Erythroblast (primary cell): ENCODE results near the gene SBNO2.

Experiments
- DNase-seq, 2 experiments: peaks; one replicate each; lab custom pipeline; 2025; lab: John Stamatoyannopoulos, UW
- GATA1 ChIP-seq: IDR thresholded peaks from 2 replicates; pipeline ENCODE4 v1.6.1; 2011; ENCODE audit warnings: low read depth, mild to moderate bottlenecking, control low read depth, low read length, moderate library complexity
- POLR2A ChIP-seq: IDR thresholded peaks from 2 replicates; pipeline ENCODE4 v1.6.1; 2011; ENCODE audit warnings: mild to moderate bottlenecking, low read length

SBNO2 gene

DNA sequence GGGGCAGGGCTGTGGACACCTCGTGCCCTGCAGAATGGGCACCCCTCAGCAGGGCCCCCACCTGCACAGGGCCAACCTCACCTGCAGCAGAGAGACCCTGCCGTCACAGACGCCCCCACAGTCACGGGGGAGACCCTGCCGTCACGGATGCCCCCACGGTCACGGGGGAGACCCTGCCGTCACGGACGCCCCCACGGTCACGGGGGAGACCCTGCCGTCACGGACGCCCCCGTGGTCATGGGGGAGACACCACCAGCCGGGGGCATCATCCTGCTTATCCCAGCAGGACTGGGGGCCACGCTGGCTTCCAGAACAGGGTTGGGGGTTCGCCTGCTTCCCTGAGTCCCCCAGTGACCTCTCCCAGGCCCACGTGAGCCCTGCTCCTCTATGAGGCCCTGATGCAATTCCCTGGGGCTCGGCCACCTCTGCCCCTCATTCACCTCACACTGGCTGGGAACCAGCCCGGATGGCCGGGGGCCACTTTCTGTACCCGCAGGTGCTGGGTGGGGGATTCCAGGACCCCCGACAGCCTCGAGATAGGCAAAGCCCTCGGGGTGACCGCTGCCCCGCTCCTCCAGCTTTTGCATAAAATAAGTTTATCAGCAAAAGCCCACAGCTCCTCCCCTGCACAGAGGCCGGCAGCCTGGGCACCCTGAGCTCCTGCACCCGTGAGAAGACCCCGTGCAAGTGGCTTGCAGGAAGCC is 23.6 kb downstream of the SBNO2 start:
- TF ChIP-seq GATA1: no peak
- TF ChIP-seq POLR2A: no peak
- no peak for DNase-seq

DNA sequence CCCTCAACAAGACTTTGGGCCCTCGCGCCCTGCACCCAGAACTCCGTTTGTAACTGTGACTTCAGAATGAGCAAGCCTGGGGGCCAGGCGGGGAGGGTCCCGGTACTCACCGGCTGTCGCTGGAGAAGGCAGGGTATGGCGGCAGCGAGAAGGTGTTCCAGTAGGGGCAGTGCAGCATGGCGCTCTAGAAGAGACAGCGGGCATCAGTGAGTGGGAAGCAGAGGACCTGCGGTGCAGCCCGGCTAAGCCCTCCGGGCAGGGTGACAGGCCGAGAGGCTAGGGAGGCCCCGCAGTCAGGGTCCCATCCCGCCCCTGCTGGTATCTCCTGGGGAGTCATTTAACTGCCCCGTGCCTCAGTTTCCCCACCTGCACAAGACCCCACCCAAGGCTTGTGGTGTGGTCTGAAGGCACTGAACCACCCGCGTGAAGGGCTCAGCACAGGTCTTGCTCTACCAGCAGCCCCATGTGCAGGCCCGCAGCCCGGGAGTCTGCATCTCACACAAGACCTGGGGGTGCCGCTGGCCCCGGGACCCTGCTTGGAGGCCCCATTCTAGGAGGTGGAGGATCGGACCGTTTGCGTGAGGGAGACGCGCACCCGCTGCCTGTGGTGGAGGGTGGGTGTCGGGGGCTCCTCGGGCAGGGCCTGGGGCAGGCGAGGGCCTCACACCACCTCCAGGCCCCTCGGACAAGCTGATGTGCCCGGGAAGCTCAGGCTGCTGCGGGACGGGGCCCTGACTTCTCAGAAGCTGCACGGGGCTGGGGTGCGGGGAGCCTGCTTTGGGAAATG is 24.6 kb downstream of the SBNO2 start:
- TF ChIP-seq POLR2A (no peak), GATA1 (no peak)
- no peak for DNase-seq

DNA sequence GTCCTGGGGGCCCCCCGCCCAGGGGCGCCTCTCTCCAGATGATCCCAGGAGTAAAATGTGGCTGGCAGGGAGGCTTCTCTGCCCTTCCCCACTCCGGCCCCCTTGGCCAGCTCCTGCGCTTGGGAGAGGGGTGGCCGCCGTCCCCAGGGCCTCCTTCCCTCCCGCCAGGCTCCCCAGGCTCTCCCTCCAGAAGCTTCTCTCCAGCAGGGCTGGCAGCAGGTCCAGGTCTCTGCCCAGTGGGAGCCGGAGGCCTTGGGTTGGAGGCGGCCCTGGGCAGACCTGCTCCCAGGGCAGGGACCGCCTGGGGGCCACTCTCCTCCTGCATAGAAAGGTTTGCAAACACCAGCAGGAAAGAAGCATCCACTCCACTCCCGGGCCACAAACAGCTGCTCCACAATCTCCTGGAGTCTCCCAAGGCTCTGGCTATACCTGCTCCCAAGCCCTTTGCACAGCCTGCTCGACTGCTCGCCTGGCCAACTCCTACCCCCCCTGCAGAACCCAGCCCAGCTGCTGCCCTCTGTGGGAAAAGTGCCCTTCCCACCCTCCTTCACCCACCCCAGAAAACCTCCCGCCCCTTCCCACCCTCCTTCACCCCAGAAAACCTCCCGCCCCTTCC is 26.0 kb downstream of the SBNO2 start:
- TF ChIP-seq POLR2A: no peak
- TF ChIP-seq GATA1: no peak
- no peak for DNase-seq

DNA sequence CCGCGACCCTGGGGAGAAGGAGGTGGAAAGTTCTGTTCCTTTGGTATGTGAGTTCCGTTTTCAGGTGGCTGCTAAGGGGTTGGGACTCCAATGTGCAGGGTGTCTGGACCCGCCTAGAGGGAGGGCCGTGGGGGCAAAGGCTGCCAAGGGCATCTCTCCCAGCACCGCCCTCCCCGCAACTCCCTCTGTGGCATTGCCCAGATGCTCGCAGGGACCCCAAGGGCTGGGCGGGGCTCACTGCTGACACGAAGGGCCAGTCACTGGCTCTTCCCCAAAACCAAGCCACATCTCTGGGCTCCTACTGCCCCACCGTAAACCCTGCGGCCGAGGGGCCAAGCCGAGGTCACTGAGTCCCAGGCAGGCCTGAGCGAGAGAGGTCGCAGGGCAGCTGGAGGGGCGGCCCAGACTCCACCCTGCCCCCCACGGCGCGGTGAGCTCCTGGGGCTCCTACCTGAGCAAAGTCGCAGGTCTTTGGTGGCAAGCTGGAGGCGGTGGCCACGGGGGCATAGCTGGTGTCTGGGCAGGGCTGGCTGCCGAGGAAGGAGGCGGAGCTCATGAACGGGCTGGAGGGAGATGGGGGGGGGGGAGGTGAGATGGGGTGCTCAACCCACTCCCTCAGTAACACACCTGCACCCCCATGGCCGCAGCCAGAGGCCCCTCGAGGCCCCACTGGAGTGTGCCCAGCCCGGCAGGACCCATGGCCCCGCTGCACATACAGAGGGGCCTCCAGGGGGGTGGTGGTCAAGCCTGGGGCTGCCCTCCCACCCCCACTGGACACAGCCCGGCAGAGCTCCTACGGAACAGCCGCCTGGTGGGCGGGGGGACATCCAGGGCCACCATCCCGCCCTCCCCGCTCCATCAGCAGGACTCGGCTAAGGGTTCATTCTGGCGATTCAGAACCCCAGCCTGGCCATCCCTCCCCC is 26.9 kb downstream of the SBNO2 start:
- TF ChIP-seq GATA1 (no peak), POLR2A (no peak)
- DNase-seq: no peak

DNA sequence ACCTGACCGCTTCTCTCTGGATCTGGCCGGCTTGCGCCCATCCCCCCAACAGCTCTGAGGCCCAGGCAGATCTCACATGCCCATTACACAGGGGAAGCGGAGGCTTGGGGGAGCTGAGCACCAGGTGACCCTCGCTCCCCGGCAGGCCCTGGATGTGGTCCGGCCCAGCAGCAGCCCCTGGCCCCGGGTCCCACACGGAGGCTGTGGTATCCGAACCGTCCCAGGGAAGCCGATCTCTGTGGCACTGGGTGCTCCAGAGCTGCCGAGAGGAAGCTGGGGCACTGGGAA is 27.7 kb downstream of the SBNO2 start:
- TF ChIP-seq GATA1 (no peak), POLR2A (no peak)
- no peak for DNase-seq

DNA sequence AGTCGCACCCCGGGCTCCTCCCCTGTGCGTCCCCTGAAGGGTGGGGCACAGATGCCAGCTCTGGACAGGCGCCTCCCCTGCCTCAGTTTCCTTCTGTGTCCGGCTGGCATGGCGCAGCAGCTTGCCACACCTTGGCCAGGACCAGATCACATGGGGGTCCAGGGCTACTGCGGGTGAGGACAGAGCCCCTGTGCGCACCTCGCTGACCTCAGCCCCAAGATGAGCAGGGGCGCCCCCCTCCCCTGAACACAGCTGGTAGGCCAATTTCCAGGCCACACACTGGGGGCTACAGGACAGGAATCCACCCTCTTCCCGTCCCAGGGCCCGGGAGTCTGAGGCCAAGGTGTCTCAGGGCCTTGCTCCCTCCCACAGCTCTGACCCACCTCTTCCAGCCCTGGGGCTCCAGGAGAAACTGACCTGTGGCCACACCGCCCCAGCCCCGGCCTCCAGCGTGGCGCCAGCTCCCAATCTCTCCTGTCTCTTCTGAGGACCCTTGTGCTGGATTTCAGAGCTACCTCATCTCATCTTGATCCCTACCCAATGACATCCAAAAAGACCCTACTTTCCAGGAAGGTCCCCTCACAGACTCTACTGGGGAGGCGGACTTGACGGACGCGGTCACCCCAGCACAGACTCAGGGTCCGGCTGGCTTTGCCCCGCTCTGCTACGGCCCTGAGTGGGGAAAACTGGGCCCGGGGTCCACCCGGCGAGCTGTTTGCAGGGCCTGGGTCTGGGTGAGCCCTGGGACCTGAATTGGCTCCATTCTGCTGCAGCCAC is 28.2 kb downstream of the SBNO2 start:
- DNase-seq: no peak

DNA sequence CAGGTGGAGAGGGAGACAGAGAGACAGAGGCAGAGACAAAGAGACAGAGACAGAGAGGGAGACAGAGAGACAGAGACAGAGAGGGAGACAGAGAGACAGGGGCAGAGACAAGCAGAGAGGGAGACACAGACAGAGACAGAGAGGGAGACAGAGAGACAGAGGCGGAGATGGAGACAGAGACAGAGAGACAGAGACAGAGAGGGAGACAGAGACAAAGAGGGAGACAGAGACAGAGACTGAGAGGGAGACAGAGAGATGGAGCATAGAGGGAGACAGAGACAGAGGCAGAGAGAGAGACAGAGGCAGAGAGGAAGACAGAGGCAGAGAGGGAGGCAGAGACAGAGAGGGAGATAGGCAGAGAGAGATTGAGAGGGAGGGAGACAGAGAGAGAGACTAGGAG is 29.3 kb downstream of the SBNO2 start:
- TF ChIP-seq GATA1: no peak
- no peak for TF ChIP-seq POLR2A
- DNase-seq: no peak

More for the DNA sequence above, 28.2 kb downstream of the SBNO2 start:
- TF ChIP-seq POLR2A: no peak
- no peak for TF ChIP-seq GATA1

DNA sequence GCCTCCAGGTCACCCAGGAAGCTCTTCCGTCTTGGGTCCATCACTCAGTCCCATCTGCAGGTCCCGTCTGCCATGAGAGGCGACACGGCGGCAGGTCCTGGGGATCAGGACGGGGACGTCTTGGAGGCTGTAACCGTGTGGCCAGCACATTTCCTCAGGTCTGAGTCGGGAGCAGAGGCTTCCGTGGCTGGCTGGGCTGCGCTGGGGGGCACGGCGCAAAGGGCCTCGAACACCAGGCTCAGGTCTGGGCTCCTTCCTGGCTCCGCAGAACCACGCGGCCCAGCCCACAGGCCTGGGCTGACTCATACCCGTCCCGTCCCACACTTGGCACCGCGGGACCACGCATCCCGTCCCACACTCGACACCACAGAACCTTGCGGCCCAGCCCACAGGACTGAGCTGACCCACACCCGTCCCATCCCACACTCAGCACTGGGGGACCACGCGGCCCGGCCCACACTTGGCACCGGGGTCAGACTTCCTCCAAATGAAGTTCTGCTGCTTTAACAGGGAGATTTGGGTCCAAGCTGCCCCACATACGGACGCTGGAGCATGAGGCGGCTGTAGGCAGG is 30.2 kb downstream of the SBNO2 start:
- no peak for DNase-seq
- TF ChIP-seq GATA1 (no peak), POLR2A (no peak)

DNA sequence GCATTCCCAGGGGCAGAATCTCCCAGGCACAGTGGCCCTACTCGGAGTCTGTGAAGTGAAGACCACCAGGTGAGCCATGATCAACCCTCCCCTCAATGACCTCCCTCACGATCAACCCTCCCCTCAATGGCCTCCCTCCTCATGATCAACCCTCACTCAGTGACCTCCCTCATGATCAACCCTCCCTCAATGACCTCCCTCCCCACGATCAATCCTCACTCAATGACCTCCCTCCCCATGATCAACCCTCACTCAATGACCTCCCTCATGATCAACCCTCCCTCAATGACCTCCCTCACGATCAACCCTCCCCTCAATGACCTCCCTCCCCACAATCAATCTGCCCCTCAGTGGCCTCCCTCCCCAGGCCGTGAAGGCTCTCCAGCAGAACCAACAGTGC is 32.1 kb downstream of the SBNO2 start:
- no peak for DNase-seq
- no peak for TF ChIP-seq POLR2A
- no peak for TF ChIP-seq GATA1

DNA sequence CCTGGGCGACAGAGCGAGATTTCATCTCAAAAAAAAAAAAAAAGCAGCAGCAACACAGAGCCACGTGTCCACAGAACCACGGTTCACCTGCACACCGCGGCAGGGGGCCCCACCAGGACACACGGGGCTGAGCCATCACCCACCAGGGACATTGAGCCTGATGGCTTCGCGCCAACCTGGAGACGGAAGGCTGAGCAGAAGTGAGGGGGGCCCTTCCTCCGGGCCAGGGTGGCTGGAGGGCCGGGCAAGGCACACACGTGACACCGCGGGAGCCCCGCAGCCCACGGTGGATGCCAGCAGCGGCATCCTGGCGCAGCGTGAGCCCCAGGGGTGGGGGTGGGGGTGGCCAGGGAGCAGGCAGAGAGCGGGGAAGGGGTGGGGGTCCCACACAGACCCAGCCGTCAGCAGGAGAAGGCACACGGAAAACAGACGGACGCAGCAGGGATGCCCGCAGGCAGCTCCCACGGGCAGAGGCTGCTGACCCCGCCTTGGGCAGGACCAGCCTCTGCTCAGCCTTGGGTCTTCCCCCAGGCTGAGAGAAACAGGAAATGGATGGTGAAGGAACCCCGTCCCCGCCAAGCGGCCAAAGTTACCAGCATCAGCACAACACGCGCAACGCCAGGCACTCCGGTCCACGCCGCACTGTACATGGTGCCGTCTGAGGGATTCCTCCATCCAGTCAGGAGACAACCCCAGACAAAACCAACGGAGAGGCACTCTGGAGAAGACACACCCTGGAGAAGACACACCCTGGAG is 33.6 kb downstream of the SBNO2 start:
- no peak for DNase-seq

DNA sequence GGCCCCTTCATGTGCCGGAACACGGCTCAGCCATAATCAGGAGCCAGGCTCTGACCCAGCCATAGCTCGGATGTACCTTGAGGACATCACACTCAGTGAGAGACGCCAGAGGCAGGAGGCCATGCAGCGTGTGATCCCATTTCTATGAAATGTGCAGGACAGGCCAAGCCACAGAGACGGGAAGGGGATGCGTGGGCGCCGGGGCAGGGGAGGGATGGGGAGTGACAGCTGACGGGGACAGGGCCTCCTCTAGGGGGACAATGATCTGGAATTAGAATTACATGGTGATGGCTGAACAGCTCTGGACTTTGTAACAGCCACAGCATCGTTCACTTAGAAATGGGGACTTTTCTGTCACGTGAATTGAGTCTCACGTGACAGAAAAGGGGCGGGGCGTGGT is 34.9 kb downstream of the SBNO2 start:
- TF ChIP-seq POLR2A (no peak), GATA1 (no peak)
- no peak for DNase-seq

More for the DNA sequence above, 33.6 kb downstream of the SBNO2 start:
- TF ChIP-seq GATA1 (no peak), POLR2A (no peak)

DNA sequence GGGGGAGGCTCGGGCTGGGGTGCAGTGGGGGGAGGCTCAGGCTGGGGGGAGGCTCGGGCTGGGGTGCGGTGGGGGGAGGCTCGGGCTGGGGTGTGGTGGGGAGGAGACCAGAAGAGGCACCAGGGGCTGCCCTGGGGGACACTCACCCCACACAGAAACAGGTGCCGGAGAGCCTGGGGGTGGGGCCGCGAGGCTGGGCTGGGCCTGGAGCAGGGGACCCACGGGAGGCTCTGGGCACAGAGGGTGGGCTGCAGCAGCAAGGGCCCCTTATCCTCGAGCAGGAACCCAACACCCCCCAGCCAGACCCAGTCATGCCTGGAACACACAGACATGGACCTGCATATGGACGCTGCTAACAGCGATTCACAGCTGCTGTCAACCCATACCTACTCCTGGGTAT is 35.9 kb downstream of the SBNO2 start:
- TF ChIP-seq GATA1 (no peak), POLR2A (no peak)
- no peak for DNase-seq
